Kidney (tissue), 14 donors: ENCODE measurements around the gene GFAP. TPM values are rescaled to one million over a fixed set of nuclear protein-coding genes. Genes with fewer than 3 reads are reported as not detected.

Experiments
- DNase-seq, 5 donors: peaks; one replicate each; pipeline ENCODE4 v3.0.0-alpha.2; 2013 to 2020
- FAIRE-seq: peaks from 2 replicates; lab custom pipeline; 2012; peaks lifted over from hg19 to GRCh38; lab: Jason Lieb, UNC
- H3K27ac ChIP-seq, 2 donors: one replicate each; pipeline ENCODE4 v1.7.0; 2013; ENCODE audit warnings: low read depth in 2 of 2, low read length in 2 of 2, inconsistent platforms in 1 of 2
- H3K27me3 ChIP-seq: one replicate; pipeline ENCODE4 v1.7.1; 2013; ENCODE audit warnings: low read length, inconsistent platforms; ENCODE audit not compliant: control insufficient read depth, insufficient read depth
- H3K36me3 ChIP-seq, 3 donors: one replicate each; pipeline versions ENCODE4 v1.7.0 to v1.7.1; 2013; ENCODE audit warnings: low read length in 3 of 3, control low read depth in 1 of 3, inconsistent platforms in 1 of 3; ENCODE audit not compliant: insufficient read depth in 3 of 3, control insufficient read depth in 2 of 3
- H3K4me1 ChIP-seq, 3 donors: one replicate each; pipeline versions ENCODE4 v1.7.0 to v1.7.1; 2013; ENCODE audit warnings: low read length in 3 of 3, inconsistent platforms in 1 of 3, low read depth in 1 of 3; ENCODE audit not compliant: control insufficient read depth in 2 of 3, insufficient read depth in 2 of 3
- H3K4me3 ChIP-seq, 3 donors: one replicate each; pipeline versions ENCODE4 v1.7.0 to v1.8.1; 2013; ENCODE audit warnings: low read length in 3 of 3, control low read depth in 1 of 3, inconsistent platforms in 1 of 3
- H3K9ac ChIP-seq, 3 donors: one replicate each; pipeline versions ENCODE4 v1.7.0 to v1.7.1; 2013; ENCODE audit warnings: low read length in 3 of 3, control low read depth in 1 of 3, inconsistent platforms in 1 of 3
- H3K9me3 ChIP-seq, 3 donors: one replicate each; pipeline versions ENCODE4 v1.7.0 to v1.7.1; 2013; ENCODE audit warnings: low read length in 3 of 3, control low read depth in 1 of 3, inconsistent platforms in 1 of 3; ENCODE audit not compliant: control insufficient read depth in 2 of 3, insufficient read depth in 1 of 3
- CTCF ChIP-seq: IDR thresholded peaks from 3 replicates; pipeline ENCODE4 v1.5.1; 2012; ENCODE audit warnings: mild to moderate bottlenecking, moderate library complexity, borderline replicate concordance; ENCODE audit not compliant: insufficient read depth; ENCODE audit errors: extremely low read depth
- intact Hi-C: fragments of 100-400 bp; cut with DNase I; formaldehyde crosslinking; loops from one replicate; pipeline ENCODE4 v1.11.1; 2022
- polyA plus RNA-seq: library from polyadenylated mRNA; stranded (reverse); fragments of 350-450 nt; fragmentation: Illumina TruSeq; extraction: RNeasy Lipid Tissue Mini Kit (QIAGEN cat#74804); gene quantifications from one replicate; pipeline ENCODE4 v1.2.3, GENCODE V29; 2014; ENCODE audit warnings: low read depth, low replicate concordance; ENCODE audit not compliant: insufficient read depth
- total RNA-seq: library from RNA; stranded (reverse); fragmentation: NEBNext Ultra II Directional; extraction: Animal tissue kit (Norgen Biotek cat#: 25700); gene quantifications from one replicate; pipeline ENCODE4 v1.2.1, GENCODE V29; 2021
- donor health status: control.
- donor health status: control.
- donor health status: control.
- donor health status: control.
- donor health status: control.
- donor health status: DM: yes; HTN: yes; CAD: no.
- donor health status: Normal renal cell carcinoma (clear cell type).

GFAP gene
- total and polyA plus RNA-seq, 2 donors from 2014 or later, result 1.4 to 2.3 TPM

- H3K9me3 ChIP-seq, result no peaks in the 10 kb centered on the region
- H3K4me1 ChIP-seq, result peaks cover 0 to 5% (median 0%) of the 10 kb centered on the region in 3 donors
- intact Hi-C loops, result loop anchor here (5.0 kb wide), 1 partner anchor 106 kb away; no protein-coding TSS in a partner anchor
- H3K27ac ChIP-seq, result no peak overlapping the region
- DNase-seq (peak in 1 of 5 donors; percentile 41), FAIRE-seq (no peak)
- H3K36me3 ChIP-seq, result no peaks in the 10 kb centered on the region
- H3K9ac ChIP-seq, result no peak overlapping the region
- no peaks in the 10 kb centered on the region for H3K27me3 ChIP-seq
- H3K4me3 ChIP-seq, result no peak overlapping the region
- TF ChIP-seq CTCF, result no peak
Measured at GRCh38 chr17:44915862-44916780, 821 bp upstream of the GFAP start.

GRCh38 chr17:44914698-44915271 is 515 bp downstream of the GFAP start:
- no peak overlapping the region for H3K27ac ChIP-seq
- intact Hi-C loops, result loop anchor here (5.0 kb wide), 1 partner anchor 108 kb away; no protein-coding TSS in a partner anchor
- FAIRE-seq, result no peak
- H3K9me3 ChIP-seq, result no peaks in the 10 kb centered on the region
- H3K9ac ChIP-seq, result no peak overlapping the region
- DNase-seq, result peak in 1 of 5 donors; percentile 33
- no peak for TF ChIP-seq CTCF
- H3K4me1 ChIP-seq, result peaks cover 0 to 5% (median 0%) of the 10 kb centered on the region in 3 donors
- no peak overlapping the region for H3K4me3 ChIP-seq
- no peaks in the 10 kb centered on the region for H3K27me3 ChIP-seq
- no peaks in the 10 kb centered on the region for H3K36me3 ChIP-seq

- Histone ChIP-seq H3K4me3 (no peak overlapping the region), H3K27me3 (no peaks in the 10 kb centered on the region), H3K36me3 (no peaks in the 10 kb centered on the region), H3K27ac (no peak overlapping the region), H3K4me1 (peaks cover 0 to 5% (median 0%) of the 10 kb centered on the region in 3 donors), H3K9ac (no peak overlapping the region), H3K9me3 (no peaks in the 10 kb centered on the region)
- FAIRE-seq, result no peak
- peak in 2 of 5 donors; percentile 23 to 39 for DNase-seq
- no peak for TF ChIP-seq CTCF
- intact Hi-C loops, result no loop called here
Measured at GRCh38 chr17:44914148-44914547, 1.2 kb downstream of the GFAP start.
